Mesenchymal stem cell (in vitro differentiated cells and primary cell): ENCODE measurements around the gene MTA3.
"Not testable (repeated sequence)": the region's sequence is repeated elsewhere in the genome, so short reads cannot be mapped to it uniquely, and the experiment has no call there.

ENCODE experiments used
- DNase-seq: peaks from one replicate; pipeline ENCODE4 v3.0.0-alpha.2; 2013
- H2AFZ ChIP-seq: one replicate; pipeline ENCODE4 v1.6.1; 2013; ENCODE audit warnings: low read depth, mild to moderate bottlenecking, control low read depth, inconsistent platforms, low read length, moderate library complexity
- H2AK5ac ChIP-seq: 2 replicates; pipeline ENCODE4 v1.6.1; 2013; ENCODE audit warnings: low read length, moderate library complexity, mild to moderate bottlenecking, inconsistent platforms; ENCODE audit not compliant: severe bottlenecking
- H2BK120ac ChIP-seq: one replicate; pipeline ENCODE4 v1.6.1; 2013; ENCODE audit warnings: low read depth, mild to moderate bottlenecking, inconsistent platforms, low read length, moderate library complexity
- H2BK12ac ChIP-seq, 2 experiments: one replicate each; pipeline ENCODE4 v1.6.1; 2013; ENCODE audit warnings: inconsistent platforms in 2 of 2, low read length in 2 of 2, mild to moderate bottlenecking in 2 of 2, moderate library complexity in 2 of 2, control low read depth in 1 of 2
- H2BK15ac ChIP-seq: one replicate; pipeline ENCODE4 v1.6.1; 2013; ENCODE audit warnings: mild to moderate bottlenecking, low read depth, inconsistent platforms; ENCODE audit not compliant: poor library complexity, severe bottlenecking
- H2BK5ac ChIP-seq: 2 replicates; pipeline ENCODE4 v1.6.1; 2013; ENCODE audit warnings: low read depth, mild to moderate bottlenecking, low read length, control low read depth, inconsistent platforms; ENCODE audit not compliant: poor library complexity, severe bottlenecking
- H3K14ac ChIP-seq, 2 experiments: one replicate each; pipeline ENCODE4 v1.6.1; 2013; ENCODE audit warnings: inconsistent platforms in 2 of 2, low read length in 2 of 2, control low read depth in 1 of 2, mild to moderate bottlenecking in 1 of 2, moderate library complexity in 1 of 2
- H3K18ac ChIP-seq, 2 experiments: one replicate each; pipeline ENCODE4 v1.6.1; 2013; ENCODE audit warnings: inconsistent platforms in 2 of 2, low read length in 2 of 2, control low read depth in 1 of 2, low read depth in 1 of 2, mild to moderate bottlenecking in 1 of 2
- H3K23ac ChIP-seq, 2 experiments: one replicate each; pipeline ENCODE4 v1.6.1; 2013; ENCODE audit warnings: inconsistent platforms in 2 of 2, low read length in 2 of 2, mild to moderate bottlenecking in 2 of 2, moderate library complexity in 2 of 2, control low read depth in 1 of 2
- H3K27ac ChIP-seq: 2 replicates; pipeline ENCODE4 v1.5.1; 2013; ENCODE audit warnings: mild to moderate bottlenecking, moderate library complexity, low read length, control low read depth, inconsistent platforms; ENCODE audit not compliant: poor library complexity, severe bottlenecking
- H3K27me3 ChIP-seq, 2 experiments: 2 replicates each; pipeline versions ENCODE4 v1.6.1 to v1.7.0; 2013; ENCODE audit warnings: low read length in 2 of 2, mild to moderate bottlenecking in 2 of 2, moderate library complexity in 2 of 2, control low read depth in 1 of 2, inconsistent platforms in 1 of 2; ENCODE audit not compliant: control insufficient read depth in 1 of 2, insufficient read depth in 1 of 2
- H3K36me3 ChIP-seq, 2 experiments: 2 replicates each; pipeline versions ENCODE4 v1.6.1 to v1.7.0; 2013; ENCODE audit warnings: low read length in 2 of 2, control low read depth in 1 of 2, inconsistent platforms in 1 of 2, low read depth in 1 of 2, mild to moderate bottlenecking in 1 of 2; ENCODE audit not compliant: insufficient read depth in 2 of 2, control insufficient read depth in 1 of 2
- H3K4ac ChIP-seq, 2 experiments: one replicate each; pipeline ENCODE4 v1.6.1; 2013; ENCODE audit warnings: inconsistent platforms in 2 of 2, low read length in 2 of 2, mild to moderate bottlenecking in 2 of 2, moderate library complexity in 2 of 2, control low read depth in 1 of 2, low read depth in 1 of 2
- H3K4me1 ChIP-seq: 2 replicates; pipeline ENCODE4 v1.6.1; 2013; ENCODE audit warnings: low read depth, low read length, control low read depth; ENCODE audit not compliant: control insufficient read depth, insufficient read depth
- H3K4me2 ChIP-seq: 2 replicates; pipeline ENCODE4 v1.6.1; 2013; ENCODE audit warnings: low read length, mild to moderate bottlenecking, inconsistent platforms; ENCODE audit not compliant: poor library complexity, severe bottlenecking
- H3K4me3 ChIP-seq, 2 experiments: 2 replicates each; pipeline versions ENCODE4 v1.5.1 to v1.7.0; 2013; ENCODE audit warnings: low read length in 2 of 2, mild to moderate bottlenecking in 2 of 2, control low read depth in 1 of 2, low read depth in 1 of 2; ENCODE audit not compliant: insufficient read depth in 1 of 2
- H3K79me1 ChIP-seq: replicated peaks from 2 replicates; pipeline ENCODE4 v1.6.1; 2013; ENCODE audit warnings: mild to moderate bottlenecking, control low read depth, low read length, inconsistent platforms; ENCODE audit not compliant: poor library complexity, severe bottlenecking
- H3K9ac ChIP-seq: 2 replicates; pipeline ENCODE4 v1.7.0; 2013; ENCODE audit warnings: mild to moderate bottlenecking, low read length, moderate library complexity
- H3K9me3 ChIP-seq: 2 replicates; pipeline ENCODE4 v1.7.0; 2013; ENCODE audit warnings: mild to moderate bottlenecking, low read length; ENCODE audit not compliant: control insufficient read depth
- H4K8ac ChIP-seq: one replicate; pipeline ENCODE4 v1.6.1; 2013; ENCODE audit warnings: inconsistent platforms, mild to moderate bottlenecking, low read length, moderate library complexity
- H4K91ac ChIP-seq: one replicate; pipeline ENCODE4 v1.6.1; 2013; ENCODE audit warnings: mild to moderate bottlenecking, low read length, inconsistent platforms
- WGBS: methylation state at CpG from one replicate; pipeline ENCODE4 v1.1.7; 2013; ENCODE audit warnings: mixed read lengths; 5-methylcytosine and 5-hydroxymethylcytosine counted together

The MTA3 gene

GRCh38 chr2:42604341-42604867 is 36.0 kb downstream of the MTA3 start:
- 100% methylated on average over 1 of the region's 6 CpGs for WGBS
- H4K91ac ChIP-seq, H2AFZ ChIP-seq, H3K18ac ChIP-seq, H4K8ac ChIP-seq, H3K36me3 ChIP-seq, H3K9ac ChIP-seq, H2BK15ac ChIP-seq, DNase-seq, H2BK120ac ChIP-seq, H3K9me3 ChIP-seq, H3K27ac ChIP-seq, H3K27me3 ChIP-seq, H2AK5ac ChIP-seq, H2BK12ac ChIP-seq, H3K14ac ChIP-seq, H3K4ac ChIP-seq, H2BK5ac ChIP-seq, H3K4me1 ChIP-seq, H3K4me3 ChIP-seq, H3K4me2 ChIP-seq, H3K23ac ChIP-seq: not testable (repeated sequence)
- peaks cover 21% of the 10 kb centered on the region for H3K79me1 ChIP-seq

- H2AFZ ChIP-seq, H4K8ac ChIP-seq, H3K4me2 ChIP-seq, H3K23ac ChIP-seq, H3K14ac ChIP-seq, H3K4me3 ChIP-seq, H3K4me1 ChIP-seq, H2AK5ac ChIP-seq, H3K9ac ChIP-seq, H2BK5ac ChIP-seq, H3K9me3 ChIP-seq, H3K27ac ChIP-seq, H2BK12ac ChIP-seq, H3K18ac ChIP-seq, H2BK15ac ChIP-seq, H4K91ac ChIP-seq, H3K4ac ChIP-seq, H2BK120ac ChIP-seq, H3K27me3 ChIP-seq, DNase-seq: not testable (repeated sequence)
- peaks cover 11 to 22% of the 10 kb centered on the region in 2 experiments for H3K36me3 ChIP-seq
- WGBS = 99% methylated on average over 22 of the region's 33 CpGs
- H3K79me1 ChIP-seq = peaks cover 19% of the 10 kb centered on the region
Measured at GRCh38 chr2:42606166-42606565, 37.7 kb downstream of the MTA3 start.

GRCh38 chr2:42607101-42607637 is 38.7 kb downstream of the MTA3 start:
- H3K23ac ChIP-seq = no peak overlapping the region
- WGBS = 68% methylated on average over 7 of the region's 8 CpGs
- no peak overlapping the region for H3K4ac ChIP-seq
- H4K8ac ChIP-seq = no peak overlapping the region
- no peak overlapping the region for H3K9ac ChIP-seq
- no peaks in the 10 kb centered on the region for H3K27me3 ChIP-seq
- no peak overlapping the region for H2BK15ac ChIP-seq
- no peak for DNase-seq
- H3K36me3 ChIP-seq = peaks cover 5 to 23% of the 10 kb centered on the region in 2 experiments
- no peak overlapping the region for H3K4me3 ChIP-seq
- peaks cover 16% of the 10 kb centered on the region for H3K79me1 ChIP-seq
- H2AK5ac ChIP-seq = no peak overlapping the region
- H2AFZ ChIP-seq = no peak overlapping the region
- H3K27ac ChIP-seq = no peak overlapping the region
- H2BK5ac ChIP-seq = no peak overlapping the region
- no peak overlapping the region for H3K14ac ChIP-seq
- no peak overlapping the region for H3K18ac ChIP-seq
- no peak overlapping the region for H2BK12ac ChIP-seq
- no peak overlapping the region for H2BK120ac ChIP-seq
- no peaks in the 10 kb centered on the region for H3K9me3 ChIP-seq
- H3K4me2 ChIP-seq = no peak overlapping the region
- no peaks in the 10 kb centered on the region for H3K4me1 ChIP-seq
- H4K91ac ChIP-seq = no peak overlapping the region

- no peaks in the 10 kb centered on the region for H3K9me3 ChIP-seq
- peaks cover 12% of the 10 kb centered on the region for H3K79me1 ChIP-seq
- no peak for DNase-seq
- no peak overlapping the region for H2AFZ ChIP-seq
- no peak overlapping the region for H3K4me3 ChIP-seq
- no peak overlapping the region for H3K4me2 ChIP-seq
- no peak overlapping the region for H3K27ac ChIP-seq
- no peak overlapping the region for H3K9ac ChIP-seq
- no peaks in the 10 kb centered on the region for H3K27me3 ChIP-seq
- H3K14ac ChIP-seq = no peak overlapping the region
- H4K8ac ChIP-seq = no peak overlapping the region
- no peaks in the 10 kb centered on the region for H3K4me1 ChIP-seq
- 82% methylated on average over 5 of the region's 6 CpGs for WGBS
- H2AK5ac ChIP-seq = no peak overlapping the region
- no peak overlapping the region for H2BK15ac ChIP-seq
- no peak overlapping the region for H2BK120ac ChIP-seq
- H3K23ac ChIP-seq = no peak overlapping the region
- H4K91ac ChIP-seq = no peak overlapping the region
- no peak overlapping the region for H3K18ac ChIP-seq
- peaks cover 17 to 31% of the 10 kb centered on the region in 2 experiments for H3K36me3 ChIP-seq
- H2BK12ac ChIP-seq = no peak overlapping the region
- H3K4ac ChIP-seq = no peak overlapping the region
- H2BK5ac ChIP-seq = no peak overlapping the region
Measured at GRCh38 chr2:42613281-42614064, 45.0 kb downstream of the MTA3 start.
